PC-3 (cell line): ENCODE results near the gene TBC1D14. TPM values are rescaled to one million over a fixed set of nuclear protein-coding genes. Genes with fewer than 3 reads are reported as not detected.

ENCODE experiments used
- ATAC-seq: fragments of 200-7000 bp; cut with Tn5 transposase; 2 replicates; pipeline ENCODE4 v1.9.1; 2020; ENCODE audit warnings: mild to moderate bottlenecking, moderate library complexity
- BruUV-seq: library from RNA; stranded (reverse); fragments of 400-500 nt; replicated peaks from 2 replicates; lab custom pipeline; 2021; lab: Mats Ljungman, UMichigan
- CTCF ChIA-PET: fragments of 300-600 bp; sonication (Branson Sonifier 250); formaldehyde crosslinking; loops from one replicate; lab custom pipeline; 2022; ENCODE audit warnings: antibody characterized with exemption; lab: Charles Lee
- POLR2A ChIA-PET: fragments of 300-600 bp; sonication (Branson Sonifier 250); formaldehyde crosslinking; loops from one replicate; lab custom pipeline; 2022; ENCODE audit warnings: antibody characterized with exemption; ENCODE audit not compliant: unreplicated experiment; lab: Charles Lee
- DNase-seq: peaks from one replicate; pipeline ENCODE4 v3.0.0-alpha.2; 2015
- H2AFZ ChIP-seq: fragments of 300-600 bp; sonication (generic); 2 replicates; pipeline ENCODE4 v1.6.0; 2016; ENCODE audit warnings: antibody characterized with exemption, low read length
- H3F3A ChIP-seq: fragments of 300-600 bp; sonication (generic); one replicate; pipeline ENCODE4 v1.6.0; 2017; ENCODE audit warnings: antibody characterized with exemption, low read length, control low read depth, mild to moderate bottlenecking; ENCODE audit not compliant: unreplicated experiment
- H3K27ac ChIP-seq: fragments of 300-600 bp; sonication (generic); 2 replicates; pipeline ENCODE4 v1.5.1; 2016; ENCODE audit warnings: mild to moderate bottlenecking, low read length
- H3K27me3 ChIP-seq: fragments of 300-600 bp; sonication (generic); 2 replicates; pipeline ENCODE4 v1.6.1; 2016; ENCODE audit warnings: low read length, mixed read lengths
- H3K36me3 ChIP-seq: fragments of 300-600 bp; sonication (generic); 2 replicates; pipeline ENCODE4 v1.6.1; 2016; ENCODE audit warnings: low read depth, mixed run types, low read length, mixed read lengths
- H3K4me1 ChIP-seq: fragments of 300-600 bp; sonication (generic); 2 replicates; pipeline ENCODE4 v1.5.1; 2016; ENCODE audit warnings: low read length; ENCODE audit not compliant: insufficient read depth
- H3K4me2 ChIP-seq: fragments of 300-600 bp; sonication (generic); 2 replicates; pipeline ENCODE4 v1.6.0; 2016; ENCODE audit warnings: low read length
- H3K4me3 ChIP-seq: fragments of 300-600 bp; sonication (generic); 2 replicates; pipeline ENCODE4 v1.5.1; 2016; ENCODE audit warnings: mild to moderate bottlenecking, low read length, mixed read lengths
- H3K79me2 ChIP-seq: fragments of 300-600 bp; sonication (generic); 2 replicates; pipeline ENCODE4 v1.6.1; 2017; ENCODE audit warnings: low read length, mixed read lengths
- H3K9ac ChIP-seq: fragments of 300-600 bp; sonication (generic); 2 replicates; pipeline ENCODE4 v1.6.0; 2016; ENCODE audit warnings: mild to moderate bottlenecking, low read length
- H3K9me2 ChIP-seq: fragments of 300-600 bp; sonication (generic); replicated peaks from 2 replicates; pipeline ENCODE4 v1.6.1; 2016; ENCODE audit warnings: mixed run types, low read length, mixed read lengths
- H3K9me3 ChIP-seq: fragments of 300-600 bp; sonication (generic); 2 replicates; pipeline ENCODE4 v1.6.1; 2016; ENCODE audit warnings: low read length, mixed read lengths
- H4K20me1 ChIP-seq: fragments of 300-600 bp; sonication (generic); 2 replicates; pipeline ENCODE4 v1.6.1; 2016; ENCODE audit warnings: low read length, mixed read lengths
- EZH2 ChIP-seq: fragments of 300-600 bp; sonication (generic); IDR thresholded peaks from one replicate; pipeline ENCODE4 v1.6.1; 2017; ENCODE audit warnings: antibody characterized with exemption, mild to moderate bottlenecking, low read length; ENCODE audit not compliant: unreplicated experiment
- EZH2phosphoT487 ChIP-seq: fragments of 300-600 bp; sonication (generic); IDR thresholded peaks from 2 replicates; pipeline ENCODE4 v1.6.1; 2018; ENCODE audit warnings: mild to moderate bottlenecking, antibody characterized with exemption, low read length, borderline replicate concordance
- intact Hi-C: fragments of 100-400 bp; cut with micrococcal nuclease; formaldehyde crosslinking; loops from 2 replicates; pipeline ENCODE4 v1.9.0; 2023
- total RNA-seq: library from RNA; depleted of rRNA; stranded (reverse); fragments of >200 nt; gene quantifications from 2 replicates; pipeline ENCODE4 v1.2.3, GENCODE V29; 2014
- TF ChIP-seq, protein P1 (sequence below): fragments of 300-600 bp; sonication (generic); conservative IDR thresholded peaks from 2 replicates; pipeline ENCODE4 v1.5.1; 2017; ENCODE audit warnings: antibody characterized with exemption, low read depth, mild to moderate bottlenecking, low read length

The TBC1D14 gene
- total RNA-seq, 1 experiment from 2014 or later, result 33.0 TPM

DNA sequence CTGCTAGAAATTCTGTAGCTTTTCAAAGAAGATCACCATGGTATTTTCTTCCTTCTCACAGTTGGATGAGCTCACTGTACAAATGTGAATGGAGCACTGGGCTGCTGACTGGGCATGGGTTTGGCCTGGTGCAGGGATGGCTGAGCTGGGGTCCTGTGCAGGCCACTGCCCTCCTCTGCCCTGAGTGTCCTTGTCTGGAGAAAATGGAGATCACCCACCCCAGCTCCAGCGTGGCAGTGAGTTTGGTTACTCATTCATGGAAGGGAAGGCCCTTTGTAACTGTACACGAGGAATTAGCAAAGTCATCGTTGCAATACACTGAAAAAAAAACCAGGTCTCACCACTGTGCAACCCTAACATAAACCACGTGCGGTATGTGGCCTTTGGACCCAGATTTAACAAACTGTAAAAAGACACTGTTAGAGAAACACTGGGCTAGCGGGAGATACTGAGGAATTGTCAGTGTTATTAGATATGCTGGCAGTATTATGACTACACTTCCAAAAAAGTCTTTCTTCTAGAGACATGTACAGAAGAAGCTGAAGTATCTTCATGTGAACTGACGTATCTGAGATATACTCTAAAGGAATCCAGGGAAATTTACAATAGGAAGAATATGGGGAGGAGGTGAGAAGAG, 16.1 kb upstream of the TBC1D14 start:
- H4K20me1 ChIP-seq, result no peaks in the 10 kb centered on the region
- POLR2A ChIA-PET, result no interaction called here
- no peaks in the 10 kb centered on the region for H3K27me3 ChIP-seq
- no peak overlapping the region for H3K4me2 ChIP-seq
- H3K79me2 ChIP-seq, result no peaks in the 10 kb centered on the region
- TF ChIP-seq, protein P1, sequence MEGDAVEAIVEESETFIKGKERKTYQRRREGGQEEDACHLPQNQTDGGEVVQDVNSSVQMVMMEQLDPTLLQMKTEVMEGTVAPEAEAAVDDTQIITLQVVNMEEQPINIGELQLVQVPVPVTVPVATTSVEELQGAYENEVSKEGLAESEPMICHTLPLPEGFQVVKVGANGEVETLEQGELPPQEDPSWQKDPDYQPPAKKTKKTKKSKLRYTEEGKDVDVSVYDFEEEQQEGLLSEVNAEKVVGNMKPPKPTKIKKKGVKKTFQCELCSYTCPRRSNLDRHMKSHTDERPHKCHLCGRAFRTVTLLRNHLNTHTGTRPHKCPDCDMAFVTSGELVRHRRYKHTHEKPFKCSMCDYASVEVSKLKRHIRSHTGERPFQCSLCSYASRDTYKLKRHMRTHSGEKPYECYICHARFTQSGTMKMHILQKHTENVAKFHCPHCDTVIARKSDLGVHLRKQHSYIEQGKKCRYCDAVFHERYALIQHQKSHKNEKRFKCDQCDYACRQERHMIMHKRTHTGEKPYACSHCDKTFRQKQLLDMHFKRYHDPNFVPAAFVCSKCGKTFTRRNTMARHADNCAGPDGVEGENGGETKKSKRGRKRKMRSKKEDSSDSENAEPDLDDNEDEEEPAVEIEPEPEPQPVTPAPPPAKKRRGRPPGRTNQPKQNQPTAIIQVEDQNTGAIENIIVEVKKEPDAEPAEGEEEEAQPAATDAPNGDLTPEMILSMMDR, result no peak
- TF ChIP-seq EZH2, result no peak
- no peak for TF ChIP-seq EZH2phosphoT487
- no peaks in the 10 kb centered on the region for H3F3A ChIP-seq
- no peaks in the 10 kb centered on the region for H3K36me3 ChIP-seq
- H3K4me3 ChIP-seq, result no peak overlapping the region
- H3K9me3 ChIP-seq, result no peaks in the 10 kb centered on the region
- CTCF ChIA-PET, result interaction anchor here (0.6 kb wide), 2 partner anchors 176 to 924 kb away, joined by 3 to 4 read pairs; no protein-coding TSS in a partner anchor
- H3K9me2 ChIP-seq, result no peaks in the 10 kb centered on the region
- BruUV-seq, result no TSS peak
- DNase-seq, result no peak
- intact Hi-C loops, result no loop called here
- no peak overlapping the region for H2AFZ ChIP-seq
- H3K9ac ChIP-seq, result no peak overlapping the region
- peaks cover 6% of the 10 kb centered on the region; the same call in 1 of the 2 replicates for H3K4me1 ChIP-seq
- H3K27ac ChIP-seq, result no peak overlapping the region
- ATAC-seq, result no peak

DNA sequence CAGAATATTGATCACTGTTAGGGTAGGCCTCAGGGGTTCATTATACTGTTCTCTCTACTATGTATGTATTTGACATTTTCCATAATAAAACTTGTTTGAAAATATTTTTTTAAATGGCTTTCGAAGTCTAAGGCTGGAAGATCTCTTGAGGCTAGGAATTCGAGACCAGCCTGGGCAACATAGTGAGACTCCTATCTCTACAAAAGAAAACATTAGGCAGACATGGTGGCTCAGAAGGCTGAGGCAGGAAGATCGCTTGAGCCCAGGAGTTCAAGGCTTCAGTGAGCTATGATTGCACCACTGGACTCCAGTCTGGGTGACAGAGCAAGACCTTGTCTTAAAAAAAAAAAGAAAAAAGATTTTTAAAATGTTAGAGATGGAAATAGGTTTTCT, 15.5 kb upstream of the TBC1D14 start:
- no peak overlapping the region for H3K9ac ChIP-seq
- no peaks in the 10 kb centered on the region for H3K79me2 ChIP-seq
- H2AFZ ChIP-seq, result no peak overlapping the region
- no peak for ATAC-seq
- intact Hi-C loops, result no loop called here
- H3K9me2 ChIP-seq, result no peaks in the 10 kb centered on the region
- no peak overlapping the region for H3K4me3 ChIP-seq
- no peaks in the 10 kb centered on the region for H3K36me3 ChIP-seq
- no peaks in the 10 kb centered on the region for H4K20me1 ChIP-seq
- H3K4me2 ChIP-seq, result no peak overlapping the region
- TF ChIP-seq EZH2phosphoT487, result no peak
- no peak for TF ChIP-seq EZH2
- TF ChIP-seq, protein P1, result no peak
- no peaks in the 10 kb centered on the region for H3F3A ChIP-seq
- H3K9me3 ChIP-seq, result no peaks in the 10 kb centered on the region
- H3K4me1 ChIP-seq, result peaks cover 6% of the 10 kb centered on the region; the same call in 1 of the 2 replicates
- BruUV-seq, result no TSS peak
- no peak for DNase-seq
- ChIA-PET CTCF (interaction anchor here (0.6 kb wide), 1 partner anchor 925 kb away, joined by 4 read pairs; no protein-coding TSS in a partner anchor), POLR2A (no interaction called here)
- no peak overlapping the region for H3K27ac ChIP-seq
- no peaks in the 10 kb centered on the region for H3K27me3 ChIP-seq
